ENCODE results near the gene CCDC171. TPM values are rescaled to one million over a fixed set of nuclear protein-coding genes. Genes with fewer than 3 reads are reported as not detected.

CCDC171 gene
- total RNA-seq, 1 donor from 2014 or later = 28.9 TPM

Small RNA genes within 50 kb of the gene (small RNA-seq; reads per million reads assigned to genes)
- gene AL513423.1 (not detected), gene HMGN2P16 (not detected), gene RN7SL98P (not detected), gene RNU6-14P (not detected), gene RNU6-246P (not detected)

Other genes starting within 250 kb of the CCDC171 start
- gene TTC39B, start 245.8 kb upstream of the CCDC171 start, total RNA-seq = 4.9 TPM
- 72.2 TPM for gene SNAPC3, start 130.2 kb upstream of the CCDC171 start, total RNA-seq
- 183 TPM for gene PSIP1, start 42.1 kb upstream of the CCDC171 start, total RNA-seq

All from frontal cortex (tissue), 1 donor.